Stomach (tissue), 4 donors: Measurements from ENCODE around the gene WNT9B.

Experiments
- CTCF ChIP-seq, 7 experiments: fragments of 450-650 bp in 4 of 7; fragments of 200-600 bp in 3 of 7; sonication (generic) in 3 of 7; IDR thresholded peaks; one replicate each; pipeline ENCODE4 v1.5.1; 2016 to 2019; ENCODE audit warnings: antibody characterized with exemption in 7 of 7, control low read depth in 2 of 7, mild to moderate bottlenecking in 1 of 7
- POLR2A ChIP-seq, 4 donors: fragments of 450-650 bp; IDR thresholded peaks; one replicate each; pipeline ENCODE4 v1.6.1; 2016; ENCODE audit warnings: antibody characterized with exemption in 4 of 4, control low read depth in 2 of 4, mild to moderate bottlenecking in 1 of 4, moderate library complexity in 1 of 4

GRCh38 chr17:46821482-46822387 lies 29.6 kb upstream of the WNT9B start:
- no peak for TF ChIP-seq POLR2A (IDR thresholded peaks at IDR 0.05)
- TF ChIP-seq CTCF (IDR thresholded peaks at IDR 0.05) = no peak
